Measurements from ENCODE around the gene KPTN. TPM values are rescaled to one million over a fixed set of nuclear protein-coding genes. Genes with fewer than 3 reads are reported as not detected.

Gene KPTN
- total RNA-seq, 1 experiment from 2014 or later, result 20.8 TPM

DNA sequence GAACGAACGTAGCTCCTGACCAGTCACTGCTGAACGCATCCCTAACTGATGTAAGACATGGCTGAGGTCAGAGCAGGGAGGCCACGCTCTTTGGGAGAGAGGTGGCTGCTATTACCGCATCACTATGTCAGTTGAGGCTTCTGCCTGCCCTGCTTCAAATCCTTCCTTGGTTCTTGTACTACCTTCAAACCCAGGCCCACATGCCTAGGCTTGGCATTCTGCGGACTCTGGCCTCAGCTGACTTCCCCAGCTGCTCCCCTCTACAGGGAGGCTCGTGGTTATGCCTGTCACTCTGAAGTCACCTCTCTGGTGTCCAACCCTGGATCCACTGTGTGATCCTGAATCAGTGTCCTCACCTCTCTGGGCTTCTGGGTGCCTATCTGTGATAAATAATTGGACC lies 49.9 kb downstream of the KPTN start:
- no peak for DNase-seq
- no TSS peak for BruUV-seq (replicated peaks)
- Histone ChIP-seq H3K9me2 (ENCODE audit: insufficient read depth) (no peaks in the 10 kb centered on the region), H3K4me3 (no peak overlapping the region), H3K27me3 (ENCODE audit: insufficient read depth, low read depth) (peaks cover 14% of the 10 kb centered on the region), H3F3A (ENCODE audit: insufficient read depth, low read depth) (peaks cover 11% of the 10 kb centered on the region; the same call in 1 of the 2 replicates), H3K27ac (no peak overlapping the region), H3K9me3 (ENCODE audit: insufficient read depth, low read depth) (no peaks in the 10 kb centered on the region), H4K20me1 (ENCODE audit: insufficient read depth) (no peaks in the 10 kb centered on the region), H3K79me2 (ENCODE audit: low read depth) (no peaks in the 10 kb centered on the region), H3K4me2 (no peak overlapping the region), H3K36me3 (ENCODE audit: low read depth) (no peaks in the 10 kb centered on the region), H2AFZ (no peak overlapping the region), H3K4me1 (replicated peaks; ENCODE audit: insufficient read depth) (peaks cover 4% of the 10 kb centered on the region)
- TF ChIP-seq CTCF (conservative IDR thresholded peaks at IDR 0.05) (no peak), EZH2 (IDR thresholded peaks at IDR 0.05; ENCODE audit: low read depth) (no peak)
- CTCF ChIA-PET, result interaction anchor here (0.5 to 0.6 kb wide), 3 partner anchors 125 to 440 kb away, joined by 4 to 14 read pairs (median 12); no protein-coding TSS in a partner anchor
- POLR2A ChIA-PET (ENCODE audit: unreplicated experiment), result no interaction called here
- intact Hi-C loops (cut with micrococcal nuclease; ENCODE audit: unreplicated experiment), result no loop called here

GRCh38 chr19:47433121-47433520 lies 50.9 kb downstream of the KPTN start:
- BruUV-seq (replicated peaks), result no TSS peak
- no peak for DNase-seq
- no peaks in the 10 kb centered on the region for H4K20me1 ChIP-seq (ENCODE audit: insufficient read depth)
- H3K4me2 ChIP-seq, result no peak overlapping the region
- no peak overlapping the region for H3K27ac ChIP-seq
- H3K4me1 ChIP-seq (replicated peaks; ENCODE audit: insufficient read depth), result peaks cover 14% of the 10 kb centered on the region
- H3K79me2 ChIP-seq (ENCODE audit: low read depth), result no peaks in the 10 kb centered on the region
- peaks cover 14% of the 10 kb centered on the region for H3K27me3 ChIP-seq (ENCODE audit: insufficient read depth, low read depth)
- no peaks in the 10 kb centered on the region for H3K9me2 ChIP-seq (ENCODE audit: insufficient read depth)
- H2AFZ ChIP-seq, result no peak overlapping the region
- CTCF ChIA-PET, result interaction anchor here (0.5 to 0.7 kb wide), 2 partner anchors 223 to 357 kb away, joined by 3 to 7 read pairs; no protein-coding TSS in a partner anchor
- H3K4me3 ChIP-seq, result no peak overlapping the region
- H3K36me3 ChIP-seq (ENCODE audit: low read depth), result no peaks in the 10 kb centered on the region
- no peaks in the 10 kb centered on the region for H3K9me3 ChIP-seq (ENCODE audit: insufficient read depth, low read depth)
- TF ChIP-seq EZH2 (IDR thresholded peaks at IDR 0.05; ENCODE audit: low read depth) (no peak), CTCF (conservative IDR thresholded peaks at IDR 0.05) (no peak)
- H3F3A ChIP-seq (ENCODE audit: insufficient read depth, low read depth), result peaks cover 21% of the 10 kb centered on the region; the same call in 1 of the 2 replicates
- POLR2A ChIA-PET (ENCODE audit: unreplicated experiment), result no interaction called here
- intact Hi-C loops (cut with micrococcal nuclease; ENCODE audit: unreplicated experiment), result no loop called here

GRCh38 chr19:47432499-47432898 lies 51.5 kb downstream of the KPTN start:
- no peaks in the 10 kb centered on the region for H3K9me2 ChIP-seq (ENCODE audit: insufficient read depth)
- no peak overlapping the region for H3K27ac ChIP-seq
- peaks cover 14% of the 10 kb centered on the region for H3K27me3 ChIP-seq (ENCODE audit: insufficient read depth, low read depth)
- ChIA-PET CTCF (no interaction called here), POLR2A (ENCODE audit: unreplicated experiment) (no interaction called here)
- H4K20me1 ChIP-seq (ENCODE audit: insufficient read depth), result no peaks in the 10 kb centered on the region
- no peak overlapping the region for H2AFZ ChIP-seq
- no peak overlapping the region for H3K4me2 ChIP-seq
- H3K79me2 ChIP-seq (ENCODE audit: low read depth), result no peaks in the 10 kb centered on the region
- H3K9me3 ChIP-seq (ENCODE audit: insufficient read depth, low read depth), result no peaks in the 10 kb centered on the region
- no peaks in the 10 kb centered on the region for H3K36me3 ChIP-seq (ENCODE audit: low read depth)
- no peak for TF ChIP-seq EZH2 (IDR thresholded peaks at IDR 0.05; ENCODE audit: low read depth)
- TF ChIP-seq CTCF (conservative IDR thresholded peaks at IDR 0.05), result no peak
- H3K4me1 ChIP-seq (replicated peaks; ENCODE audit: insufficient read depth), result peaks cover 20% of the 10 kb centered on the region
- no peak for DNase-seq
- no TSS peak for BruUV-seq (replicated peaks)
- peaks cover 27% of the 10 kb centered on the region for H3F3A ChIP-seq (ENCODE audit: insufficient read depth, low read depth)
- intact Hi-C loops (cut with micrococcal nuclease; ENCODE audit: unreplicated experiment), result no loop called here
- no peak overlapping the region for H3K4me3 ChIP-seq

Data from PC-9 (cell line).